Tibial nerve (tissue), 4 donors: Measurements from ENCODE around the gene NUPR1.

Experiments
- CTCF ChIP-seq, 5 experiments: fragments of 200-600 bp in 3 of 5; fragments of 450-650 bp in 2 of 5; sonication (generic) in 3 of 5; IDR thresholded peaks; one replicate each; pipeline ENCODE4 v1.5.1; 2016 to 2019; ENCODE audit warnings: antibody characterized with exemption in 5 of 5, mild to moderate bottlenecking in 3 of 5, moderate library complexity in 2 of 5
- EP300 ChIP-seq, 2 donors: sonication (generic); formaldehyde crosslinking; IDR thresholded peaks; one replicate each; pipeline ENCODE4 v1.6.1; 2017; ENCODE audit warnings: antibody characterized with exemption in 2 of 2, mild to moderate bottlenecking in 1 of 2
- POLR2A ChIP-seq, 2 donors: fragments of 450-650 bp; IDR thresholded peaks; one replicate each; pipeline ENCODE4 v1.6.1; 2017; ENCODE audit warnings: antibody characterized with exemption in 2 of 2, mild to moderate bottlenecking in 2 of 2, moderate library complexity in 2 of 2

GRCh38 chr16:28529124-28529523 lies 9.7 kb downstream of the NUPR1 start:
- TF ChIP-seq CTCF (IDR thresholded peaks at IDR 0.05) = no peak
- TF ChIP-seq EP300 (IDR thresholded peaks at IDR 0.05) = no peak
- no peak for TF ChIP-seq POLR2A (IDR thresholded peaks at IDR 0.05)
